Measurements from ENCODE around the gene WDR7. TPM values are rescaled to one million over a fixed set of nuclear protein-coding genes. Genes with fewer than 3 reads are reported as not detected.
A peak's percentile ranks its signal among the peaks of the same experiment; 100 is the strongest.

WDR7 gene
- total RNA-seq, 2 donors from 2014 or later = 47.0 to 62.2 TPM

GRCh38 chr18:56715121-56715520 lies 64.0 kb downstream of the WDR7 start:
- ATAC-seq = no peak
- no peak for DNase-seq
- Mint-ChIP-seq H3K36me3 (ENCODE audit: low read depth) (peaks cover 3% of the 10 kb centered on the region), H3K4me3 (peak overlapping the region; percentile 10), H3K27ac (no peak overlapping the region), H3K4me1 (peaks cover 12% of the 10 kb centered on the region), H3K27me3 (no peaks in the 10 kb centered on the region)
- H3K9me3 ChIP-seq (ENCODE audit: control insufficient read depth, low read length, poor library complexity, severe bottlenecking) = no peaks in the 10 kb centered on the region

GRCh38 chr18:56716692-56717146 lies 65.6 kb downstream of the WDR7 start:
- DNase-seq = no peak
- no peaks in the 10 kb centered on the region for H3K27me3 Mint-ChIP-seq
- H3K4me1 Mint-ChIP-seq = peaks cover 12% of the 10 kb centered on the region
- H3K4me3 Mint-ChIP-seq = no peak overlapping the region
- no peak overlapping the region for H3K27ac Mint-ChIP-seq
- no peaks in the 10 kb centered on the region for H3K9me3 ChIP-seq (ENCODE audit: control insufficient read depth, low read length, poor library complexity, severe bottlenecking)
- no peak for ATAC-seq
- H3K36me3 Mint-ChIP-seq (ENCODE audit: low read depth) = peaks cover 3% of the 10 kb centered on the region

GRCh38 chr18:56721031-56721430 lies 69.9 kb downstream of the WDR7 start:
- ATAC-seq (no peak), DNase-seq (no peak)
- Mint-ChIP-seq H3K36me3 (ENCODE audit: low read depth) (peaks cover 6% of the 10 kb centered on the region), H3K27ac (no peak overlapping the region), H3K27me3 (no peaks in the 10 kb centered on the region), H3K4me1 (peaks cover 2% of the 10 kb centered on the region), H3K4me3 (no peak overlapping the region)
- H3K9me3 ChIP-seq (ENCODE audit: control insufficient read depth, low read length, poor library complexity, severe bottlenecking) = no peaks in the 10 kb centered on the region

- no peak overlapping the region for H3K27ac Mint-ChIP-seq
- peaks cover 2% of the 10 kb centered on the region for H3K4me1 Mint-ChIP-seq
- DNase-seq = no peak
- ATAC-seq = no peak
- no peaks in the 10 kb centered on the region for H3K27me3 Mint-ChIP-seq
- no peak overlapping the region for H3K4me3 Mint-ChIP-seq
- peaks cover 6% of the 10 kb centered on the region for H3K36me3 Mint-ChIP-seq (ENCODE audit: low read depth)
- no peaks in the 10 kb centered on the region for H3K9me3 ChIP-seq (ENCODE audit: control insufficient read depth, low read length, poor library complexity, severe bottlenecking)
Measured at GRCh38 chr18:56721491-56721890, 70.3 kb downstream of the WDR7 start.

- no peak overlapping the region for H3K4me3 Mint-ChIP-seq
- DNase-seq (no peak), ATAC-seq (no peak)
- no peak overlapping the region for H3K27ac Mint-ChIP-seq
- H3K4me1 Mint-ChIP-seq = no peaks in the 10 kb centered on the region
- no peaks in the 10 kb centered on the region for H3K9me3 ChIP-seq (ENCODE audit: control insufficient read depth, low read length, poor library complexity, severe bottlenecking)
- H3K27me3 Mint-ChIP-seq = no peaks in the 10 kb centered on the region
- peaks cover 3% of the 10 kb centered on the region for H3K36me3 Mint-ChIP-seq (ENCODE audit: low read depth)
Measured at GRCh38 chr18:56722518-56722917, 71.4 kb downstream of the WDR7 start.

- Mint-ChIP-seq H3K27ac (no peak overlapping the region), H3K4me3 (no peak overlapping the region), H3K27me3 (no peaks in the 10 kb centered on the region), H3K36me3 (ENCODE audit: low read depth) (peaks cover 7% of the 10 kb centered on the region), H3K4me1 (no peaks in the 10 kb centered on the region)
- H3K9me3 ChIP-seq (ENCODE audit: control insufficient read depth, low read length, poor library complexity, severe bottlenecking) = no peaks in the 10 kb centered on the region
- ATAC-seq (no peak), DNase-seq (no peak)
Measured at GRCh38 chr18:56723068-56723467, 71.9 kb downstream of the WDR7 start.

- no peaks in the 10 kb centered on the region for H3K9me3 ChIP-seq (ENCODE audit: control insufficient read depth, low read length, poor library complexity, severe bottlenecking)
- Mint-ChIP-seq H3K27me3 (no peaks in the 10 kb centered on the region), H3K36me3 (ENCODE audit: low read depth) (peaks cover 12% of the 10 kb centered on the region), H3K4me3 (no peak overlapping the region), H3K27ac (no peak overlapping the region), H3K4me1 (no peaks in the 10 kb centered on the region)
- DNase-seq (no peak), ATAC-seq (no peak)
Measured at GRCh38 chr18:56723706-56724105, 72.5 kb downstream of the WDR7 start.

GRCh38 chr18:56726906-56727305 lies 75.7 kb downstream of the WDR7 start:
- ATAC-seq = no peak
- Mint-ChIP-seq H3K4me1 (peaks cover 2% of the 10 kb centered on the region), H3K27me3 (no peaks in the 10 kb centered on the region), H3K4me3 (no peak overlapping the region), H3K27ac (no peak overlapping the region), H3K36me3 (ENCODE audit: low read depth) (peaks cover 19% of the 10 kb centered on the region)
- H3K9me3 ChIP-seq (ENCODE audit: control insufficient read depth, low read length, poor library complexity, severe bottlenecking) = no peaks in the 10 kb centered on the region
- DNase-seq = no peak

- Mint-ChIP-seq H3K4me1 (peaks cover 2% of the 10 kb centered on the region), H3K36me3 (ENCODE audit: low read depth) (peaks cover 19% of the 10 kb centered on the region), H3K4me3 (no peak overlapping the region), H3K27me3 (no peaks in the 10 kb centered on the region), H3K27ac (no peak overlapping the region)
- DNase-seq (no peak), ATAC-seq (no peak)
- no peaks in the 10 kb centered on the region for H3K9me3 ChIP-seq (ENCODE audit: control insufficient read depth, low read length, poor library complexity, severe bottlenecking)
Measured at GRCh38 chr18:56727399-56727798, 76.2 kb downstream of the WDR7 start.

- DNase-seq (no peak), ATAC-seq (no peak)
- no peaks in the 10 kb centered on the region for H3K9me3 ChIP-seq (ENCODE audit: control insufficient read depth, low read length, poor library complexity, severe bottlenecking)
- no peaks in the 10 kb centered on the region for H3K27me3 Mint-ChIP-seq
- no peak overlapping the region for H3K4me3 Mint-ChIP-seq
- H3K36me3 Mint-ChIP-seq (ENCODE audit: low read depth) = peaks cover 17% of the 10 kb centered on the region
- H3K27ac Mint-ChIP-seq = no peak overlapping the region
- peaks cover 2% of the 10 kb centered on the region for H3K4me1 Mint-ChIP-seq
Measured at GRCh38 chr18:56728741-56729140, 77.6 kb downstream of the WDR7 start.

- no peaks in the 10 kb centered on the region for H3K9me3 ChIP-seq (ENCODE audit: control insufficient read depth, low read length, poor library complexity, severe bottlenecking)
- H3K4me3 Mint-ChIP-seq = no peak overlapping the region
- H3K4me1 Mint-ChIP-seq = peaks cover 18% of the 10 kb centered on the region
- DNase-seq = no peak
- no peaks in the 10 kb centered on the region for H3K27me3 Mint-ChIP-seq
- ATAC-seq = no peak
- peaks cover 27% of the 10 kb centered on the region for H3K36me3 Mint-ChIP-seq (ENCODE audit: low read depth)
- H3K27ac Mint-ChIP-seq = no peak overlapping the region
Measured at GRCh38 chr18:56738184-56738583, 87.0 kb downstream of the WDR7 start.

GRCh38 chr18:56739731-56740130 lies 88.6 kb downstream of the WDR7 start:
- no peak for ATAC-seq
- peak overlapping the region; percentile 66 for H3K27ac Mint-ChIP-seq
- H3K27me3 Mint-ChIP-seq = no peaks in the 10 kb centered on the region
- peaks cover 14% of the 10 kb centered on the region for H3K4me1 Mint-ChIP-seq
- H3K9me3 ChIP-seq (ENCODE audit: control insufficient read depth, low read length, poor library complexity, severe bottlenecking) = no peaks in the 10 kb centered on the region
- no peak overlapping the region for H3K4me3 Mint-ChIP-seq
- H3K36me3 Mint-ChIP-seq (ENCODE audit: low read depth) = peaks cover 21% of the 10 kb centered on the region
- no peak for DNase-seq

GRCh38 chr18:56740645-56741044 lies 89.5 kb downstream of the WDR7 start:
- DNase-seq (no peak), ATAC-seq (no peak)
- Mint-ChIP-seq H3K27me3 (no peaks in the 10 kb centered on the region), H3K27ac (peak overlapping the region; percentile 66), H3K36me3 (ENCODE audit: low read depth) (peaks cover 15% of the 10 kb centered on the region), H3K4me3 (no peak overlapping the region), H3K4me1 (peaks cover 8% of the 10 kb centered on the region)
- no peaks in the 10 kb centered on the region for H3K9me3 ChIP-seq (ENCODE audit: control insufficient read depth, low read length, poor library complexity, severe bottlenecking)

- H3K36me3 Mint-ChIP-seq (ENCODE audit: low read depth) = peaks cover 9% of the 10 kb centered on the region
- ATAC-seq (no peak), DNase-seq (no peak)
- H3K9me3 ChIP-seq (ENCODE audit: control insufficient read depth, low read length, poor library complexity, severe bottlenecking) = no peaks in the 10 kb centered on the region
- peaks cover 11% of the 10 kb centered on the region for H3K4me1 Mint-ChIP-seq
- H3K4me3 Mint-ChIP-seq = no peak overlapping the region
- H3K27ac Mint-ChIP-seq = no peak overlapping the region
- no peaks in the 10 kb centered on the region for H3K27me3 Mint-ChIP-seq
Measured at GRCh38 chr18:56741685-56742084, 90.5 kb downstream of the WDR7 start.
